GM10266 (cell line): Measurements from ENCODE around the gene MYLK.
"Not testable (repeated sequence)": the region's sequence is repeated elsewhere in the genome, so short reads cannot be mapped to it uniquely, and the experiment has no call there.

ENCODE experiments used
- DNase-seq: peaks from one replicate; pipeline ENCODE4 v3.0.0; 2012; ENCODE audit errors: extremely low spot score
- TF ChIP-seq, protein P1 (sequence below): IDR thresholded peaks from 2 replicates; pipeline ENCODE4 v1.5.1; 2012; ENCODE audit warnings: mild to moderate bottlenecking, low read depth; ENCODE audit not compliant: control insufficient read depth, insufficient read depth; ENCODE audit errors: missing control alignments

The MYLK gene

DNA sequence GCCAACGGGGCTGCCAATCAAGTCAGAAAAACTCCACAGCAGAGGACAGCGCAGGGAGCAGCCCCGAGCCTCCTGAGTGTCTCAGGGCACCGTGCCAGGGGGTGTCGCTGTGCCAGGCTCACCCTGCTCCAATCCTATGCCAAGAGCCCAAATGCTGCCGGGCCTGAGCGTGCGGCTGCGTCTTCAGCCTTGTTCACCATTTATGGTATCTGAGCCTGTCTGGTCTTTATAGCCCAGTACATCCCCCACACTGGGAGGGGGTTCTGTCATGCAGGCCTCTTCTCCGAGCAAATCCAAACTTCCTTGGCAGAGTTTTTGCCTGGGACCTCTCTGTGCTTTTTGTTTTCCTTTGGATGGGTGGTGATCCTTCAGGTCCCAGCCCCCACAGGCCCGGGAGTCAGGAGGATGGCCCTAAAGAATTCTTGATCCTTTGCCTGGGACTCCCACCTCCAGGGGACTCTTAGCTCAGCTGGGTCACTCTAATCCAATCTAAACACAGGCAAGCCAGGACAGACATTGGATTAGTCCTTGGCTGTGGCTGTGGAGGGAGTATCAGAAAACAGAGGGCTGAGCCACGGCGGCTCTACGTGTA lies 164.2 kb downstream of the MYLK start:
- no peak for DNase-seq
- TF ChIP-seq, protein P1, sequence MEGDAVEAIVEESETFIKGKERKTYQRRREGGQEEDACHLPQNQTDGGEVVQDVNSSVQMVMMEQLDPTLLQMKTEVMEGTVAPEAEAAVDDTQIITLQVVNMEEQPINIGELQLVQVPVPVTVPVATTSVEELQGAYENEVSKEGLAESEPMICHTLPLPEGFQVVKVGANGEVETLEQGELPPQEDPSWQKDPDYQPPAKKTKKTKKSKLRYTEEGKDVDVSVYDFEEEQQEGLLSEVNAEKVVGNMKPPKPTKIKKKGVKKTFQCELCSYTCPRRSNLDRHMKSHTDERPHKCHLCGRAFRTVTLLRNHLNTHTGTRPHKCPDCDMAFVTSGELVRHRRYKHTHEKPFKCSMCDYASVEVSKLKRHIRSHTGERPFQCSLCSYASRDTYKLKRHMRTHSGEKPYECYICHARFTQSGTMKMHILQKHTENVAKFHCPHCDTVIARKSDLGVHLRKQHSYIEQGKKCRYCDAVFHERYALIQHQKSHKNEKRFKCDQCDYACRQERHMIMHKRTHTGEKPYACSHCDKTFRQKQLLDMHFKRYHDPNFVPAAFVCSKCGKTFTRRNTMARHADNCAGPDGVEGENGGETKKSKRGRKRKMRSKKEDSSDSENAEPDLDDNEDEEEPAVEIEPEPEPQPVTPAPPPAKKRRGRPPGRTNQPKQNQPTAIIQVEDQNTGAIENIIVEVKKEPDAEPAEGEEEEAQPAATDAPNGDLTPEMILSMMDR = no peak

DNA sequence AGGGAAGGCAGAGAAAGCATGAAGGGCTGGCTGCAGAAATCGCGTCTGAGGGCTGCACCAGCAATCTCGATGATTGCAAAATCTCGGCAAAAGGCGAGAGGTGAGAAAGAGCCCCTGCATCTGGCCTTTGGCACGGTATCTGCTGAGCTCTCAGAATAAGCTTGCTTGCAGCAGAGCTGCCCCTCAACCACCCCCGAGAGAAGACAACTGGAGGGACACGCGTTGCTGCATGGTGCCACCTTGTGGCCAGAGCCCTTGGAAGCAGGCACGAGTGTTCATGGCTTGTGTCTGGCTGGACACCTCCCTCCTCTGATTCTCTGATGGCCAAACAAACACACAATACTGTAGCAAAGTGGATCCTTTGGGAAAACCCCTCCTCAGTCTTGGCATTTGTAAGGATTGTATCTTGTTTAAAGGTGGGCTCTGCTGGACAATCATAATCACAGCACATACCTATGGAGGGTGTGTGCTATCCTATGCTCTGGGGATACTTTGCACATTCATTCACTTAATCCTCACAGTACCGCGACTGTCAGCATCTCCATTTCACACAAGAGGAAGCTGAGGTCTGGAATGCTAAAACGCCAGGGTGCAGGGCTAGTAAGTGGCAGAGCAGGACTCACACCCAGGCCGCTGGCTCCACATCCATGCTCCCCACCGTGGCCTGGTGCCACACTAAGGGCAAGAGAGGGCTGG lies 164.9 kb downstream of the MYLK start:
- TF ChIP-seq, protein P1 = peak; percentile 78
- DNase-seq = peak; percentile 35

- TF ChIP-seq, protein P1 = no peak
- no peak for DNase-seq
These were observed 166.0 kb downstream of the MYLK start for GRCh38 chr3:123718108-123718507.

- not testable (repeated sequence) for DNase-seq
These were observed 166.7 kb downstream of the MYLK start for GRCh38 chr3:123717451-123717850.

GRCh38 chr3:123716411-123716810 lies 167.7 kb downstream of the MYLK start:
- TF ChIP-seq, protein P1 = no peak
- DNase-seq = no peak

- DNase-seq = no peak
- TF ChIP-seq, protein P1 = no peak
These were observed 170.9 kb downstream of the MYLK start for GRCh38 chr3:123713211-123713610.

- no peak for DNase-seq
- TF ChIP-seq, protein P1 = no peak
These were observed 171.9 kb downstream of the MYLK start for GRCh38 chr3:123712077-123712860.
